Right forelimb (tissue), 1 donor: Measurements from ENCODE around the gene P3H3.

Experiments used
- DNase-seq: peaks from one replicate; pipeline ENCODE4 v3.0.0-alpha.2; 2018

Gene P3H3

GRCh38 chr12:6799147-6799546, 29.1 kb upstream of the P3H3 start:
- DNase-seq: no peak

- no peak for DNase-seq
These were observed 21.0 kb upstream of the P3H3 start for GRCh38 chr12:6807170-6807569.

GRCh38 chr12:6809056-6809455, 19.2 kb upstream of the P3H3 start:
- DNase-seq: no peak

- DNase-seq: no peak
These were observed 17.4 kb upstream of the P3H3 start for GRCh38 chr12:6810758-6811157.

GRCh38 chr12:6813363-6813762, 14.8 kb upstream of the P3H3 start:
- no peak for DNase-seq

- DNase-seq: no peak
These were observed 11.6 kb upstream of the P3H3 start for GRCh38 chr12:6816598-6816997.

- no peak for DNase-seq
These were observed 11.1 kb upstream of the P3H3 start for GRCh38 chr12:6817098-6817497.

- DNase-seq: no peak
These were observed 10.5 kb upstream of the P3H3 start for GRCh38 chr12:6817662-6818157.

GRCh38 chr12:6818222-6818621, 10.0 kb upstream of the P3H3 start:
- no peak for DNase-seq

- no peak for DNase-seq
These were observed 9.6 kb upstream of the P3H3 start for GRCh38 chr12:6818645-6819044.

- DNase-seq: no peak
These were observed 8.8 kb upstream of the P3H3 start for GRCh38 chr12:6819106-6820030.

- DNase-seq: no peak
These were observed 8.0 kb upstream of the P3H3 start for GRCh38 chr12:6820166-6820565.

GRCh38 chr12:6821591-6822425, 6.4 kb upstream of the P3H3 start, which contains the start of gene GPR162:
GPR162 (plus strand) TSS chr12:6821821; CDS start chr12:6823899, 2,078 bp downstream.
- peak; percentile 90 for DNase-seq

- DNase-seq: no peak
These were observed 5.6 kb upstream of the P3H3 start for GRCh38 chr12:6822426-6823135.

GRCh38 chr12:6823182-6824084, 4.8 kb upstream of the P3H3 start:
- DNase-seq: no peak

GRCh38 chr12:6824085-6824775, 4.0 kb upstream of the P3H3 start:
- DNase-seq: no peak

- no peak for DNase-seq
These were observed 3.3 kb upstream of the P3H3 start for GRCh38 chr12:6824901-6825381.

GRCh38 chr12:6825398-6826124, 2.6 kb upstream of the P3H3 start:
- peak; percentile 95 for DNase-seq

GRCh38 chr12:6826125-6826733, 2.0 kb upstream of the P3H3 start:
- DNase-seq: no peak
